Measurements from ENCODE around the gene SPRY1. TPM values are rescaled to one million over a fixed set of nuclear protein-coding genes. Genes with fewer than 3 reads are reported as not detected.

Gene SPRY1
- total RNA-seq, 2 donors from 2014 or later: 9.1 to 18.5 TPM

GRCh38 chr4:123406872-123407271 lies 10.3 kb downstream of the SPRY1 start:
- Histone ChIP-seq H3K9ac (ENCODE audit: extremely low read depth, low read length, poor library complexity, severe bottlenecking) (no peak overlapping the region), H3K4me3 (ENCODE audit: low read length) (no peak overlapping the region), H3K9me3 (ENCODE audit: control insufficient read depth, low read length) (peaks cover 4% of the 10 kb centered on the region), H3K36me3 (ENCODE audit: control insufficient read depth, insufficient read depth, low read length) (peaks cover 12% of the 10 kb centered on the region), H3K27ac (ENCODE audit: low read depth, low read length) (no peak overlapping the region), H3K4me1 (ENCODE audit: control insufficient read depth, insufficient read depth, low read length) (peaks cover 3% of the 10 kb centered on the region), H3K27me3 (ENCODE audit: control insufficient read depth, insufficient read depth, low read length, poor library complexity, severe bottlenecking) (no peaks in the 10 kb centered on the region)
- 90 to 93% methylated on average over 3 to 4 of the region's 4 CpGs for WGBS, 2 experiments (ENCODE audit: insufficient coverage in 1 of 2, insufficient read length in 1 of 2)
- H3K36me3 Mint-ChIP-seq (ENCODE audit: low read depth): peaks cover 18% of the 10 kb centered on the region
- H3K4me1 Mint-ChIP-seq: peaks cover 15% of the 10 kb centered on the region
- no peaks in the 10 kb centered on the region for H3K9me3 Mint-ChIP-seq
- TF ChIP-seq, protein P1, sequence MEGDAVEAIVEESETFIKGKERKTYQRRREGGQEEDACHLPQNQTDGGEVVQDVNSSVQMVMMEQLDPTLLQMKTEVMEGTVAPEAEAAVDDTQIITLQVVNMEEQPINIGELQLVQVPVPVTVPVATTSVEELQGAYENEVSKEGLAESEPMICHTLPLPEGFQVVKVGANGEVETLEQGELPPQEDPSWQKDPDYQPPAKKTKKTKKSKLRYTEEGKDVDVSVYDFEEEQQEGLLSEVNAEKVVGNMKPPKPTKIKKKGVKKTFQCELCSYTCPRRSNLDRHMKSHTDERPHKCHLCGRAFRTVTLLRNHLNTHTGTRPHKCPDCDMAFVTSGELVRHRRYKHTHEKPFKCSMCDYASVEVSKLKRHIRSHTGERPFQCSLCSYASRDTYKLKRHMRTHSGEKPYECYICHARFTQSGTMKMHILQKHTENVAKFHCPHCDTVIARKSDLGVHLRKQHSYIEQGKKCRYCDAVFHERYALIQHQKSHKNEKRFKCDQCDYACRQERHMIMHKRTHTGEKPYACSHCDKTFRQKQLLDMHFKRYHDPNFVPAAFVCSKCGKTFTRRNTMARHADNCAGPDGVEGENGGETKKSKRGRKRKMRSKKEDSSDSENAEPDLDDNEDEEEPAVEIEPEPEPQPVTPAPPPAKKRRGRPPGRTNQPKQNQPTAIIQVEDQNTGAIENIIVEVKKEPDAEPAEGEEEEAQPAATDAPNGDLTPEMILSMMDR (conservative IDR thresholded peaks at IDR 0.05): no peak
- H3K27ac Mint-ChIP-seq: no peak overlapping the region
- H3K27me3 Mint-ChIP-seq (ENCODE audit: insufficient read depth): no peaks in the 10 kb centered on the region
- no peak overlapping the region for H3K4me3 Mint-ChIP-seq
- DNase-seq: no peak

GRCh38 chr4:123408471-123409084 lies 12.0 kb downstream of the SPRY1 start:
- peaks cover 3% of the 10 kb centered on the region for H3K36me3 Mint-ChIP-seq (ENCODE audit: low read depth)
- WGBS, 2 experiments (ENCODE audit: insufficient coverage in 1 of 2, insufficient read length in 1 of 2): 91 to 95% methylated on average over 4 to 5 of the region's 5 CpGs
- no peak for DNase-seq
- no peaks in the 10 kb centered on the region for H3K9me3 Mint-ChIP-seq
- peaks cover 27% of the 10 kb centered on the region for H3K4me1 Mint-ChIP-seq
- TF ChIP-seq, protein P1 (conservative IDR thresholded peaks at IDR 0.05): no peak
- no peaks in the 10 kb centered on the region for H3K27me3 Mint-ChIP-seq (ENCODE audit: insufficient read depth)
- no peak overlapping the region for H3K27ac Mint-ChIP-seq
- Histone ChIP-seq H3K9ac (ENCODE audit: extremely low read depth, low read length, poor library complexity, severe bottlenecking) (no peak overlapping the region), H3K27ac (ENCODE audit: low read depth, low read length) (peak overlapping the region; percentile 8), H3K4me1 (ENCODE audit: control insufficient read depth, insufficient read depth, low read length) (peaks cover 9% of the 10 kb centered on the region), H3K9me3 (ENCODE audit: control insufficient read depth, low read length) (peaks cover 4% of the 10 kb centered on the region), H3K4me3 (ENCODE audit: low read length) (no peak overlapping the region), H3K36me3 (ENCODE audit: control insufficient read depth, insufficient read depth, low read length) (no peaks in the 10 kb centered on the region), H3K27me3 (ENCODE audit: control insufficient read depth, insufficient read depth, low read length, poor library complexity, severe bottlenecking) (no peaks in the 10 kb centered on the region)
- H3K4me3 Mint-ChIP-seq: no peak overlapping the region

DNA sequence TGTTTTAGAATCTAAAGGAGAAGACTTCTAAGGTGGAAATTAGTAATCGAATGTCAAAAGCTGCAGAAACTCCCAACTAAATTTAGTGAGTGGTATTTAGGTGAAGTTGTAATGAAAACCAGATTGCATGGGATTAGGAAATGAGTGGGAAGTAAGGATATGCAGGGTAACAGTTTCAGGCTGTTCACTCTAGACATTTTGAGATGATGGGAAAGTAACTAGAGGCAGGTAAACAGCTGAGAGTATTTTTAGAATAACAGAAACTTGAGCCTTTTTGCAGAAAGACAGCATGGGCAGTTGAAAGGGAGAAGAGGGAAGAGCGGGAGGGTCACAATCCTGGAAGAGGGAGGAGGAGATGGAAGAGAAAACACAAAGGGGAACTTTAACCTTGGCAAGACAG lies 12.7 kb downstream of the SPRY1 start:
- Mint-ChIP-seq H3K27me3 (ENCODE audit: insufficient read depth) (no peaks in the 10 kb centered on the region), H3K4me1 (peaks cover 24% of the 10 kb centered on the region), H3K36me3 (ENCODE audit: low read depth) (no peaks in the 10 kb centered on the region), H3K4me3 (no peak overlapping the region), H3K27ac (no peak overlapping the region), H3K9me3 (no peaks in the 10 kb centered on the region)
- DNase-seq: no peak
- Histone ChIP-seq H3K4me1 (ENCODE audit: control insufficient read depth, insufficient read depth, low read length) (peaks cover 9% of the 10 kb centered on the region), H3K9me3 (ENCODE audit: control insufficient read depth, low read length) (no peaks in the 10 kb centered on the region), H3K27me3 (ENCODE audit: control insufficient read depth, insufficient read depth, low read length, poor library complexity, severe bottlenecking) (no peaks in the 10 kb centered on the region), H3K9ac (ENCODE audit: extremely low read depth, low read length, poor library complexity, severe bottlenecking) (no peak overlapping the region), H3K4me3 (ENCODE audit: low read length) (no peak overlapping the region), H3K36me3 (ENCODE audit: control insufficient read depth, insufficient read depth, low read length) (no peaks in the 10 kb centered on the region), H3K27ac (ENCODE audit: low read depth, low read length) (no peak overlapping the region)
- 93 to 98% methylated on average over 2 of the region's 2 CpGs for WGBS, 2 experiments (ENCODE audit: insufficient coverage in 1 of 2, insufficient read length in 1 of 2)
- TF ChIP-seq, protein P1 (conservative IDR thresholded peaks at IDR 0.05): no peak

Measured in endodermal cell (in vitro differentiated cells).